GM12872 (cell line): ENCODE data around the gene SOS1.

ENCODE experiments used
- CTCF ChIP-seq: IDR thresholded peaks from 3 replicates; pipeline ENCODE4 v1.5.1; 2011; ENCODE audit warnings: low read depth, mild to moderate bottlenecking, low read length, moderate library complexity; ENCODE audit not compliant: insufficient read depth

The SOS1 gene

GRCh38 chr2:39144416-39144815 is 23.6 kb upstream of the SOS1 start:
- TF ChIP-seq CTCF, result no peak

- TF ChIP-seq CTCF, result no peak
Observed at GRCh38 chr2:39142904-39143605, 22.2 kb upstream of the SOS1 start.

- no peak for TF ChIP-seq CTCF
Observed at GRCh38 chr2:39141334-39142271, 20.8 kb upstream of the SOS1 start.

GRCh38 chr2:39140322-39140847 is 19.5 kb upstream of the SOS1 start:
- no peak for TF ChIP-seq CTCF

- TF ChIP-seq CTCF, result no peak
Observed at GRCh38 chr2:39139511-39140237, 18.8 kb upstream of the SOS1 start.

GRCh38 chr2:39138837-39139211 is 18.0 kb upstream of the SOS1 start:
- TF ChIP-seq CTCF, result no peak

GRCh38 chr2:39136799-39137198 is 15.9 kb upstream of the SOS1 start:
- no peak for TF ChIP-seq CTCF
